C4-2B (cell line): Measurements from ENCODE around the gene NFASC.

Experiments used
- ZFX ChIP-seq: fragments of 450-650 bp; IDR thresholded peaks from 2 replicates; pipeline ENCODE4 v1.6.1; 2017
- TF ChIP-seq, protein P1 (sequence below): fragments of 450-650 bp; conservative IDR thresholded peaks from 2 replicates; pipeline ENCODE4 v1.5.1; 2017; ENCODE audit warnings: mild to moderate bottlenecking

DNA sequence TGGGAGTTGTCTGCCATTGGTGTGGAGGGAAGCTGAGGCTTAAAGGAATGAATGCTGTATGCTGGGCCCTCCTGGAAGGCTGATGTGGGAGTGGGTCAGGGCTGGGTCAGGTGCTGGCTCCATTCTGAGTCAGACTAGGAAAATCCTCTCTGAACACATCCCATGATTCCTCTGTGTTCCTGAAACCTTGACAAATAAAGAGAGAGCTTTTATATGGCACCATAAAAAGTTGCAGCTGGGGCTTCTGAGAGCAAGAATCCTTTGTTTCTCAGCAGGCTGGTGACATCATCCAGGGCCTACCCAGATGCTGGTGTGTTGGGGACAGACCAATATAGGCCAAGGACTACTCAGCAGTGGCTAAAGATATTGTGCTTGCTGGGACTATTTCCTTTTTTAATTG, 27.8 kb upstream of the NFASC start:
- TF ChIP-seq, protein P1, sequence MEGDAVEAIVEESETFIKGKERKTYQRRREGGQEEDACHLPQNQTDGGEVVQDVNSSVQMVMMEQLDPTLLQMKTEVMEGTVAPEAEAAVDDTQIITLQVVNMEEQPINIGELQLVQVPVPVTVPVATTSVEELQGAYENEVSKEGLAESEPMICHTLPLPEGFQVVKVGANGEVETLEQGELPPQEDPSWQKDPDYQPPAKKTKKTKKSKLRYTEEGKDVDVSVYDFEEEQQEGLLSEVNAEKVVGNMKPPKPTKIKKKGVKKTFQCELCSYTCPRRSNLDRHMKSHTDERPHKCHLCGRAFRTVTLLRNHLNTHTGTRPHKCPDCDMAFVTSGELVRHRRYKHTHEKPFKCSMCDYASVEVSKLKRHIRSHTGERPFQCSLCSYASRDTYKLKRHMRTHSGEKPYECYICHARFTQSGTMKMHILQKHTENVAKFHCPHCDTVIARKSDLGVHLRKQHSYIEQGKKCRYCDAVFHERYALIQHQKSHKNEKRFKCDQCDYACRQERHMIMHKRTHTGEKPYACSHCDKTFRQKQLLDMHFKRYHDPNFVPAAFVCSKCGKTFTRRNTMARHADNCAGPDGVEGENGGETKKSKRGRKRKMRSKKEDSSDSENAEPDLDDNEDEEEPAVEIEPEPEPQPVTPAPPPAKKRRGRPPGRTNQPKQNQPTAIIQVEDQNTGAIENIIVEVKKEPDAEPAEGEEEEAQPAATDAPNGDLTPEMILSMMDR: no peak
- TF ChIP-seq ZFX: no peak
